Heart right ventricle (tissue), 16 donors: ENCODE measurements around the gene TMEM184A. TPM values are rescaled to one million over a fixed set of nuclear protein-coding genes. Genes with fewer than 3 reads are reported as not detected.

Source experiments
- ATAC-seq, 8 donors: fragments of 200-7000 bp; cut with Tn5 transposase; one replicate each; pipeline ENCODE4 v1.9.1; 2020; ENCODE audit warnings: mild to moderate bottlenecking in 8 of 8, moderate library complexity in 8 of 8, moderate number of reproducible peaks in 1 of 8
- DNase-seq, 2 donors: peaks; one replicate each; pipeline ENCODE4 v3.0.0-alpha.2; 2020
- H3K27ac ChIP-seq, 10 donors: fragments of 200-600 bp; sonication (generic) in 2 of 10; one replicate each; pipeline versions ENCODE4 v1.5.0 to v1.8.0; 2020 to 2022; ENCODE audit warnings: mild to moderate bottlenecking in 3 of 10
- H3K27me3 ChIP-seq, 7 donors: fragments of 200-600 bp; one replicate each; pipeline ENCODE4 v1.8.0; 2021 to 2022; ENCODE audit warnings: mild to moderate bottlenecking in 2 of 7
- H3K36me3 ChIP-seq, 9 donors: fragments of 200-600 bp; sonication (generic) in 1 of 9; one replicate each; pipeline versions ENCODE4 v1.5.0 to v1.8.0; 2020 to 2022; ENCODE audit warnings: mild to moderate bottlenecking in 2 of 9
- H3K4me1 ChIP-seq, 9 donors: fragments of 200-600 bp; sonication (generic) in 1 of 9; one replicate each; pipeline versions ENCODE4 v1.5.0 to v1.8.0; 2020 to 2022; ENCODE audit warnings: mild to moderate bottlenecking in 4 of 9
- H3K4me3 ChIP-seq, 10 donors: fragments of 200-600 bp; sonication (generic) in 2 of 10; one replicate each; pipeline versions ENCODE4 v1.5.0 to v1.8.0; 2020 to 2022; ENCODE audit warnings: mild to moderate bottlenecking in 7 of 10, moderate library complexity in 2 of 10
- H3K9me3 ChIP-seq, 11 donors: fragments of 200-600 bp in 10 of 11; sonication (generic) in 2 of 11; one replicate each; pipeline versions ENCODE4 v1.5.0 to v1.8.0; 2013 to 2022; ENCODE audit warnings: mild to moderate bottlenecking in 2 of 11, control low read depth in 1 of 11, moderate library complexity in 1 of 11
- CTCF ChIP-seq, 9 donors: fragments of 200-600 bp; sonication (generic) in 2 of 9; IDR thresholded peaks; one replicate each; pipeline versions ENCODE4 v1.5.0 to v1.8.0; 2021 to 2022; ENCODE audit warnings: antibody characterized with exemption in 9 of 9, mild to moderate bottlenecking in 5 of 9, moderate library complexity in 1 of 9
- WGBS, 2 donors: extraction: QIAGEN DNeasy Blood & Tissue Kit; methylation state at CpG; one replicate each; pipeline ENCODE4 v1.1.7; 2013; ENCODE audit warnings: inconsistent platforms in 1 of 2; 5-methylcytosine and 5-hydroxymethylcytosine counted together
- intact Hi-C, 10 donors: fragments of 100-400 bp; cut with DNase I; formaldehyde crosslinking; loops; one replicate each; pipeline versions ENCODE4 v1.11.1 to v1.14.2; 2022
- polyA plus RNA-seq, 2 donors: library from polyadenylated mRNA; stranded (reverse); fragments of 200-250 nt; gene quantifications; one replicate each; pipeline ENCODE4 v1.2.3, GENCODE V29; 2013
- total RNA-seq, 10 donors: library from RNA; stranded (reverse); fragmentation: NEBNext Ultra II Directional in 3 of 10; extraction: Animal tissue kit (Norgen Biotek cat#: 25700) in 3 of 10; gene quantifications; one replicate each; pipeline versions ENCODE4 v1.2.1 to v1.2.4, GENCODE V29; 2021 to 2023
- donor health status: Arrhythmogenic right ventricular cardiomyopathy.
- donor health status: ischemic (EF 13 %, LVEDD 7.1; RV severe dilation, severe dysfunction).
- donor health status: healthy with polysubstance abuse.
- donor health status: DM: no; HTN: yes; CAD: no.
- donor health status: DM: no; HTN: no; CAD: no.
- donor health status: ischemic (EF 25% LVEDD 6.9; RV normal size, moderate dysfunction).
- donor health status: ischemic (EF 25% LVEDD 5.7; RV mildly dilated, moderate dysfunction).
- donor health status: healthy.
- donor health status: DM: yes; HTN: yes; CAD: no.
- donor health status: Ischemic cardiomyopathy.
- donor health status: ischemic (EF 35%, LVEDD 5.7; RV mildly dilated, moderate dysfunction).
- donor health status: nonischemic (EF 11% LVEDD 7.7; RV severe dilation, severe dysfunction).
- donor health status: DM: yes; HTN: yes; CAD: no.
- donor health status: PGD.
- donor health status: ischemic (EF 29% LVEDD 5.4; RV normal size, mild dysfunction).
- donor health status: nonischemic (EF 23%, LVEDD 6.1; RV moderate dilation, normal function).

The TMEM184A gene
- total and polyA plus RNA-seq, 12 donors, result 0.09 to 1.2 (median 0.51) TPM

- no peak for DNase-seq
- WGBS, 2 donors, result 81 to 84% methylated on average over 26 of the region's 26 CpGs
- Histone ChIP-seq H3K9me3 (no peaks in the 10 kb centered on the region), H3K27ac (no peak overlapping the region), H3K4me1 (peaks cover 5 to 34% (median 26%) of the 10 kb centered on the region in 9 donors), H3K4me3 (no peak overlapping the region), H3K36me3 (peaks cover 0 to 34% (median 0%) of the 10 kb centered on the region in 9 donors), H3K27me3 (no peaks in the 10 kb centered on the region)
- intact Hi-C loops, result loop anchor here in 2 of 10 donors (5.0 kb wide), 2 partner anchors 35 to 65 kb away; partner anchors contain the start of genes INTS1 (in 1 of the 2) and MAFK (in 1 of the 2)
- TF ChIP-seq CTCF (IDR thresholded peaks at IDR 0.05), result no peak
- ATAC-seq, result no peak
Measured at GRCh38 chr7:1567049-1567771, 11.2 kb upstream of the TMEM184A start.

- Histone ChIP-seq H3K36me3 (peaks cover 0 to 34% (median 0%) of the 10 kb centered on the region in 9 donors), H3K27me3 (no peaks in the 10 kb centered on the region), H3K4me1 (peaks cover 5 to 29% (median 26%) of the 10 kb centered on the region in 9 donors), H3K27ac (no peak overlapping the region), H3K9me3 (no peaks in the 10 kb centered on the region), H3K4me3 (no peak overlapping the region)
- no peak for TF ChIP-seq CTCF (IDR thresholded peaks at IDR 0.05)
- DNase-seq (no peak), ATAC-seq (no peak)
- intact Hi-C loops, result loop anchor here in 2 of 10 donors (5.0 kb wide), 2 partner anchors 34 to 64 kb away; partner anchors contain the start of genes INTS1 (in 1 of the 2) and MAFK (in 1 of the 2)
- 83 to 85% methylated on average over 13 of the region's 13 CpGs for WGBS, 2 donors
Measured at GRCh38 chr7:1566687-1567048, 10.7 kb upstream of the TMEM184A start.

GRCh38 chr7:1564603-1565022 lies 8.6 kb upstream of the TMEM184A start:
- ATAC-seq, result no peak
- H3K4me3 ChIP-seq, result no peak overlapping the region

More at GRCh38 chr7:1564603-1565022, 8.6 kb upstream of the TMEM184A start:
- intact Hi-C loops, result loop anchor here in 2 of 10 donors (5.0 kb wide), 2 partner anchors 32 to 62 kb away; partner anchors contain the start of genes INTS1 (in 1 of the 2) and MAFK (in 1 of the 2)
- H3K27ac ChIP-seq, result no peak overlapping the region
- no peak for DNase-seq
- no peak for TF ChIP-seq CTCF (IDR thresholded peaks at IDR 0.05)
- H3K36me3 ChIP-seq, result peaks cover 0 to 34% (median 0%) of the 10 kb centered on the region in 9 donors
- no peaks in the 10 kb centered on the region for H3K27me3 ChIP-seq
- 76 to 82% methylated on average over 23 of the region's 23 CpGs for WGBS, 2 donors
- H3K9me3 ChIP-seq, result no peaks in the 10 kb centered on the region
- peaks cover 5 to 18% (median 15%) of the 10 kb centered on the region in 9 donors for H3K4me1 ChIP-seq
